ENCODE data around the gene RBMS1. TPM values are rescaled to one million over a fixed set of nuclear protein-coding genes. Genes with fewer than 3 reads are reported as not detected.

The RBMS1 gene
- total RNA-seq, 2 donors from 2014 or later, result 6.3 to 21.1 TPM

- Histone ChIP-seq H3K9me3 (no peaks in the 10 kb centered on the region), H3K27ac (no peak overlapping the region), H3K4me1 (peaks cover 2% of the 10 kb centered on the region), H3K9ac (ENCODE audit: low read depth in 2 of 2, low read length in 2 of 2) (no peak overlapping the region), H3K36me3 (no peaks in the 10 kb centered on the region), H3K27me3 (no peaks in the 10 kb centered on the region), H3K4me3 (no peak overlapping the region)
- no peak for TF ChIP-seq CTCF (IDR thresholded peaks at IDR 0.05)
- DNase-seq, result no peak
- intact Hi-C loops (cut with DNase I), result loop anchor here (10.0 kb wide), 1 partner anchor 650 kb away; no protein-coding TSS in a partner anchor
Measured at GRCh38 chr2:160324917-160325316, 168.7 kb downstream of the RBMS1 start.

DNA sequence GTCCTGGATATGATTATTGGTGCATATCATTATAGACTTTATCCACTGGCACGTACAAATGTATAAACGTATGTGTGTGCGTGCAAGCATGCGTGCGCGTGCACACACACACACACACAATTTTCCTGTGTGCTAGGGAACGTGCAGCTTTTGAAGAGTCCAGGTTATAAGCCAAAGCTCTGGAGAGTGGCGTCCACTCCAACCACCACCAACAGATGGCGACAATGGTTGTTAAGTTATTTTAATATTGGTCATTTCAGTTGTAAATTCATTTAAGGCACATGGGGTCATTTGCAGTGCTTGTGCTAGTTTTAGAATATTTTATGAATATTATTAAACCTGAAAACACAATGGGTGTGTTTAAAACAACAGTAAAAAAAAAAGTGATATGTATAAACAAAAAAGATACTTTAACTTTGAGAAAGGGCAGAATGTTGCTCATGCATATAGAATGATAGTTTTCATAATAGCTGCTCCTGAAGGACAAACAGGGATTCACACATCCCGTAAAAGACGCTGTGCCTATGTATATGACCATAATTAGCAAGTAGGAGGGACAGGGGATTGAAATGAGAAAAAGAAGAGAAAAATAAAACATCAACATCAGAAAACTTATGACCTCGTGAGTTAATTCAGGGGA lies 169.3 kb downstream of the RBMS1 start:
- no peaks in the 10 kb centered on the region for H3K27me3 ChIP-seq
- no peak overlapping the region for H3K9ac ChIP-seq (ENCODE audit: low read depth in 2 of 2, low read length in 2 of 2)
- peak; percentile 58 for DNase-seq
- H3K9me3 ChIP-seq, result no peaks in the 10 kb centered on the region
- peak; percentile 70 for TF ChIP-seq CTCF (IDR thresholded peaks at IDR 0.05)
- H3K36me3 ChIP-seq, result no peaks in the 10 kb centered on the region
- H3K4me3 ChIP-seq, result no peak overlapping the region
- no peak overlapping the region for H3K27ac ChIP-seq
- intact Hi-C loops (cut with DNase I), result loop anchor here (10.0 kb wide), 1 partner anchor 651 kb away; no protein-coding TSS in a partner anchor
- H3K4me1 ChIP-seq, result peaks cover 2% of the 10 kb centered on the region

- no peaks in the 10 kb centered on the region for H3K36me3 ChIP-seq
- no peak overlapping the region for H3K27ac ChIP-seq
- intact Hi-C loops (cut with DNase I), result loop anchor here (10.0 kb wide), 1 partner anchor 652 kb away; no protein-coding TSS in a partner anchor
- H3K4me3 ChIP-seq, result no peak overlapping the region
- no peak for DNase-seq
- no peaks in the 10 kb centered on the region for H3K27me3 ChIP-seq
- H3K9me3 ChIP-seq, result no peaks in the 10 kb centered on the region
- H3K4me1 ChIP-seq, result peaks cover 2% of the 10 kb centered on the region
- no peak for TF ChIP-seq CTCF (IDR thresholded peaks at IDR 0.05)
- H3K9ac ChIP-seq (ENCODE audit: low read depth in 2 of 2, low read length in 2 of 2), result no peak overlapping the region
Measured at GRCh38 chr2:160322320-160322719, 171.3 kb downstream of the RBMS1 start.

- no peak for TF ChIP-seq CTCF (IDR thresholded peaks at IDR 0.05)
- H3K27me3 ChIP-seq, result no peaks in the 10 kb centered on the region
- peaks cover 2% of the 10 kb centered on the region for H3K4me1 ChIP-seq
- intact Hi-C loops (cut with DNase I), result loop anchor here (10.0 kb wide), 1 partner anchor 654 kb away; no protein-coding TSS in a partner anchor
- no peak overlapping the region for H3K9ac ChIP-seq (ENCODE audit: low read depth in 2 of 2, low read length in 2 of 2)
- H3K36me3 ChIP-seq, result no peaks in the 10 kb centered on the region
- H3K4me3 ChIP-seq, result no peak overlapping the region
- peak; percentile 48 for DNase-seq
- no peak overlapping the region for H3K27ac ChIP-seq
- no peaks in the 10 kb centered on the region for H3K9me3 ChIP-seq
Measured at GRCh38 chr2:160321006-160321405, 172.6 kb downstream of the RBMS1 start.

DNA sequence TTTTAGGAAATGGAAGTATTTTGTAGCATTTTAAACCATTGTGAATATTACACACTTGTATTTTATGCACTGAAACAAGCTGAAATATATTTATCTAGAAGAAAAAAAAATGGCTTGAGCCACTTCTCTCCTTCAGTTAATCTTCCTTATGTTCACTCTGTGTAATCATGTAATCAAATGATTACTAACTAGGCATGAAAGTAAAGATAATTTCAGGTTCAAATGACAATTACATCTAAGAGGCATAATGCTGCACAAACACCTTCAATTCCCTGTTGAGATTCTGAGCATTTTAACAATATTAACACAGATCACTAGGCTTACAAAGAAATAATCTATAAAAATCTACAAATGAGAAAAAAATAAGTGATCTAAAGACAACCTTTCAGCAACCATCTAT lies 173.9 kb downstream of the RBMS1 start:
- no peak for TF ChIP-seq CTCF (IDR thresholded peaks at IDR 0.05)
- no peak for DNase-seq
- Histone ChIP-seq H3K27me3 (no peaks in the 10 kb centered on the region), H3K27ac (no peak overlapping the region), H3K4me3 (no peak overlapping the region), H3K9me3 (no peaks in the 10 kb centered on the region), H3K4me1 (no peaks in the 10 kb centered on the region), H3K9ac (ENCODE audit: low read depth in 2 of 2, low read length in 2 of 2) (no peak overlapping the region), H3K36me3 (no peaks in the 10 kb centered on the region)
- intact Hi-C loops (cut with DNase I), result loop anchor here (10.0 kb wide), 1 partner anchor 655 kb away; no protein-coding TSS in a partner anchor
